ENCODE measurements around the gene ABCB6. TPM values are rescaled to one million over a fixed set of nuclear protein-coding genes. Genes with fewer than 3 reads are reported as not detected.
"Not testable (repeated sequence)": the region's sequence is repeated elsewhere in the genome, so short reads cannot be mapped to it uniquely, and the experiment has no call there.

Gene ABCB6
- total RNA-seq, 1 experiment from 2014 or later: 21.1 TPM

GRCh38 chr2:219205981-219206327 is 12.8 kb downstream of the ABCB6 start:
- BruUV-seq (replicated peaks): TSS peak; percentile 86
- CTCF ChIA-PET: interaction anchor here (0.6 kb wide), 1 partner anchor 335 kb away, joined by 3 read pairs; no protein-coding TSS in a partner anchor
- H4K20me1 ChIP-seq (ENCODE audit: low read length): no peaks in the 10 kb centered on the region

GRCh38 chr2:219205165-219205538 is 13.6 kb downstream of the ABCB6 start:
- DNase-seq (no peak), ATAC-seq (no peak)
- H3F3A ChIP-seq (ENCODE audit: low read length, unreplicated experiment): no peaks in the 10 kb centered on the region
- H3K36me3 ChIP-seq (ENCODE audit: low read depth, low read length): no peaks in the 10 kb centered on the region
- H3K4me1 ChIP-seq (ENCODE audit: insufficient read depth, low read length): peaks cover 20% of the 10 kb centered on the region
- no peaks in the 10 kb centered on the region for H4K20me1 ChIP-seq (ENCODE audit: low read length)
- H3K9ac ChIP-seq (ENCODE audit: low read length): no peak overlapping the region
- H2AFZ ChIP-seq (ENCODE audit: low read length): no peak overlapping the region
- intact Hi-C loops (cut with micrococcal nuclease): no loop called here
- CTCF ChIA-PET: no interaction called here
- no peak overlapping the region for H3K4me3 ChIP-seq (ENCODE audit: low read length)
- H3K4me2 ChIP-seq (ENCODE audit: low read length): no peak overlapping the region
- no peaks in the 10 kb centered on the region for H3K9me2 ChIP-seq (replicated peaks; ENCODE audit: low read length)
- H3K79me2 ChIP-seq (ENCODE audit: low read length): peaks cover 5% of the 10 kb centered on the region; the same call in 1 of the 2 replicates
- TF ChIP-seq CTCF (conservative IDR thresholded peaks at IDR 0.05; ENCODE audit: low read depth, low read length) (no peak), EZH2 (IDR thresholded peaks at IDR 0.05; ENCODE audit: low read length, unreplicated experiment) (no peak), EZH2phosphoT487 (IDR thresholded peaks at IDR 0.05; ENCODE audit: borderline replicate concordance, low read length) (no peak)
- H3K9me3 ChIP-seq (ENCODE audit: low read length): no peaks in the 10 kb centered on the region
- no peaks in the 10 kb centered on the region for H3K27me3 ChIP-seq (ENCODE audit: low read length)
- no TSS peak for BruUV-seq (replicated peaks)
- H3K27ac ChIP-seq (ENCODE audit: low read length): no peak overlapping the region
- POLR2A ChIA-PET (ENCODE audit: unreplicated experiment): no interaction called here

More at GRCh38 chr2:219205981-219206327, 12.8 kb downstream of the ABCB6 start:
- Histone ChIP-seq H3K4me2 (ENCODE audit: low read length) (peak overlapping the region; percentile 96), H3K36me3 (ENCODE audit: low read depth, low read length) (no peaks in the 10 kb centered on the region), H3K4me1 (ENCODE audit: insufficient read depth, low read length) (peaks cover 20% of the 10 kb centered on the region), H3K9me3 (ENCODE audit: low read length) (no peaks in the 10 kb centered on the region), H3K9me2 (replicated peaks; ENCODE audit: low read length) (no peaks in the 10 kb centered on the region), H3K9ac (ENCODE audit: low read length) (peak overlapping the region; percentile 56), H2AFZ (ENCODE audit: low read length) (peak overlapping the region; percentile 66), H3K4me3 (ENCODE audit: low read length) (peak overlapping the region; percentile 66), H3K27ac (ENCODE audit: low read length) (peak overlapping the region; percentile 4), H3F3A (ENCODE audit: low read length, unreplicated experiment) (no peaks in the 10 kb centered on the region), H3K27me3 (ENCODE audit: low read length) (no peaks in the 10 kb centered on the region), H3K79me2 (ENCODE audit: low read length) (peaks cover 5% of the 10 kb centered on the region; the same call in 1 of the 2 replicates)
- POLR2A ChIA-PET (ENCODE audit: unreplicated experiment): interaction anchor here (0.6 to 1.1 kb wide), 3 partner anchors 24 to 48 kb away, joined by 3 to 4 read pairs (median 3); partner anchors contain the start of genes ANKZF1, ATG9A and TUBA4A
- intact Hi-C loops (cut with micrococcal nuclease): loop anchor here (1.0 kb wide), 1 partner anchor 29 kb away; no protein-coding TSS in a partner anchor
- DNase-seq (no peak), ATAC-seq (no peak)
- TF ChIP-seq EZH2 (IDR thresholded peaks at IDR 0.05; ENCODE audit: low read length, unreplicated experiment) (no peak), EZH2phosphoT487 (IDR thresholded peaks at IDR 0.05; ENCODE audit: borderline replicate concordance, low read length) (no peak), CTCF (conservative IDR thresholded peaks at IDR 0.05; ENCODE audit: low read depth, low read length) (no peak)

GRCh38 chr2:219204425-219205164 is 14.2 kb downstream of the ABCB6 start:
- Histone ChIP-seq H3K79me2 (ENCODE audit: low read length) (peaks cover 5% of the 10 kb centered on the region; the same call in 1 of the 2 replicates), H3K27ac (ENCODE audit: low read length) (no peak overlapping the region), H2AFZ (ENCODE audit: low read length) (no peak overlapping the region), H3K9me2 (replicated peaks; ENCODE audit: low read length) (no peaks in the 10 kb centered on the region), H3K4me3 (ENCODE audit: low read length) (no peak overlapping the region), H3F3A (ENCODE audit: low read length, unreplicated experiment) (no peaks in the 10 kb centered on the region), H3K4me2 (ENCODE audit: low read length) (no peak overlapping the region), H3K4me1 (ENCODE audit: insufficient read depth, low read length) (peaks cover 20% of the 10 kb centered on the region), H3K9me3 (ENCODE audit: low read length) (no peaks in the 10 kb centered on the region), H4K20me1 (ENCODE audit: low read length) (no peaks in the 10 kb centered on the region), H3K36me3 (ENCODE audit: low read depth, low read length) (no peaks in the 10 kb centered on the region), H3K27me3 (ENCODE audit: low read length) (no peaks in the 10 kb centered on the region), H3K9ac (ENCODE audit: low read length) (no peak overlapping the region)
- DNase-seq: no peak
- intact Hi-C loops (cut with micrococcal nuclease): no loop called here
- ChIA-PET CTCF (no interaction called here), POLR2A (ENCODE audit: unreplicated experiment) (no interaction called here)
- no peak for TF ChIP-seq EZH2phosphoT487 (IDR thresholded peaks at IDR 0.05; ENCODE audit: borderline replicate concordance, low read length)
- TF ChIP-seq EZH2 (IDR thresholded peaks at IDR 0.05; ENCODE audit: low read length, unreplicated experiment): no peak
- TF ChIP-seq CTCF (conservative IDR thresholded peaks at IDR 0.05; ENCODE audit: low read depth, low read length): no peak
- ATAC-seq: no peak
- BruUV-seq (replicated peaks): no TSS peak

GRCh38 chr2:219201331-219201730 is 17.4 kb downstream of the ABCB6 start:
- H3K79me2 ChIP-seq (ENCODE audit: low read length); H3K9ac ChIP-seq (ENCODE audit: low read length); H3K27me3 ChIP-seq (ENCODE audit: low read length); H3K4me3 ChIP-seq (ENCODE audit: low read length); H3K9me3 ChIP-seq (ENCODE audit: low read length); H3K36me3 ChIP-seq (ENCODE audit: low read depth, low read length); DNase-seq; ATAC-seq; CTCF ChIA-PET; H2AFZ ChIP-seq (ENCODE audit: low read length); H4K20me1 ChIP-seq (ENCODE audit: low read length); POLR2A ChIA-PET (ENCODE audit: unreplicated experiment); H3K27ac ChIP-seq (ENCODE audit: low read length); H3K4me2 ChIP-seq (ENCODE audit: low read length); H3F3A ChIP-seq (ENCODE audit: low read length, unreplicated experiment); BruUV-seq (replicated peaks); intact Hi-C loops (cut with micrococcal nuclease); H3K9me2 ChIP-seq (replicated peaks; ENCODE audit: low read length); H3K4me1 ChIP-seq (ENCODE audit: insufficient read depth, low read length): not testable (repeated sequence)
